HG03354 (cell line): ENCODE measurements around the gene IL32.
"Not testable (repeated sequence)": the region's sequence is repeated elsewhere in the genome, so short reads cannot be mapped to it uniquely, and the experiment has no call there.

Experiments
- ATAC-seq: cut with Tn5 transposase; IDR thresholded peaks from one replicate; pipeline ENCODE4 v1.9.1; 2021; ENCODE audit warnings: mild to moderate bottlenecking; ENCODE audit not compliant: unreplicated experiment, poor library complexity, severe bottlenecking

IL32 gene

DNA sequence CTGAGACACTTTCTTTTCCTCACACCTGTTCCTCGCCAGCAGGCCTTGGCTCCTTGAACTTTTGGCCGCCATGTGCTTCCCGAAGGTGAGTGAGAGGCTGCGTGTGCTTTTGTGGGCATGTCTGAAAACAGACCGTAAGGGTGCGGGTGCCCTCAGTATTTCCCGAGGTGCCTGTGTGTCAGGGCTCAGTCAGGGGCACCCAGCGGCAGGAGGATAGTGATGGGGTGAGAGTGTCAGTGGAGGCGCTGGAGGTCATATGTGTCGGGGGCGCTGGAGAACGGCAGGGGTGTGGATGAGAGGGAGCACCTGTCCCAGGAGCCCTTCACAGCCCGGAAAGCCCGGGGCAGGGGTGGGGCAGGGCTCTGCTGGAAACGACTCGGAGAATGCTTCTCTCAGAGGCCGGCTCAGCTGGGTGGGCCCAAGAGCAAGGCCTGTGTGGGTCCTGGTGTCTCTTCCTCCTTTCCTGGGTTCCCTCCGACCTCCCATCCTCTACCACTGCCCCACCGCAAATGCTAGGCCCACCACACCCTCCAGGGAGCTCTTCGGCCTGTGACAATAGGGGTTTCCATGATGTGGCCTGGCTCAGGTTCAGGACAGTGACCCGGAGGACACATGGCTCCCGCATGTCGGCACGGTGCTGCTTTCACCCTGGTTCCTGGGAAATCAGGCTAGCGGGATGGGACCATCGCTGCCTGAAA lies 451 bp downstream of the IL32 start:
- ATAC-seq, result no peak

DNA sequence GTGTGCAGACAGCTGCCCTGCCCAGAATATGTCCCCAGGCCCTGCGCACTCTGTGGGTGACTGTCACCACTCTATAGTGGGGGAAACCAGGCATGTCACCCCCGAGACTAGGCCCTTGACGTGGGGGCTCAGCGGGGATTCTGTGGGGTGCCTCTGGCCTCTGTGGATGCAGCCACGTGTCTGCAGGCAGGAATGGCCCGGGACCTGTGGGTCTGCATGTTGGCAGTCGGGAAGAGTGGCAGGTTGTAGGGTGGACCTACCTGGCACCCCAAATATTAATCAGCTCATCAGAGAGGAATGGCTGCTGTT lies 954 bp downstream of the IL32 start:
- ATAC-seq, result no peak

DNA sequence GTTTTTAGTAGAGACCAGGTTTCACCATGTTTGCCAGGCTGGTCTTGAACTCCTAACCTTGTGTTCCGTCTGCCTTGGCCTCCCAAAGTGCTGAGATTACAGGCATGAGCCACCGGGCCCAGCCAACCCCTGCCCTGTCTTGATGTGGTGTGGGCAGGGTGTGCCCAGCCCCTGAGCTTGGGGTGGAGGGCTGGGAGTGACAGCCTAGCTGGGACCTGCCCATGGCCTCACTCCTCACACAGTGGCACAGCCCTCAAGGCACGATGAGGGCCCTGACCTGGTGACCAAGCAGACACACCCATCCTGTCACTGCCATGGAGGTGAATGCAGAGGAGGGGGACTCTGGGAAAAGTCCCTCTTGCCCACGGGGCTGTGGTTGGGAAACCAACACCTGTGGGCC lies 3.0 kb downstream of the IL32 start:
- ATAC-seq, result no peak

DNA sequence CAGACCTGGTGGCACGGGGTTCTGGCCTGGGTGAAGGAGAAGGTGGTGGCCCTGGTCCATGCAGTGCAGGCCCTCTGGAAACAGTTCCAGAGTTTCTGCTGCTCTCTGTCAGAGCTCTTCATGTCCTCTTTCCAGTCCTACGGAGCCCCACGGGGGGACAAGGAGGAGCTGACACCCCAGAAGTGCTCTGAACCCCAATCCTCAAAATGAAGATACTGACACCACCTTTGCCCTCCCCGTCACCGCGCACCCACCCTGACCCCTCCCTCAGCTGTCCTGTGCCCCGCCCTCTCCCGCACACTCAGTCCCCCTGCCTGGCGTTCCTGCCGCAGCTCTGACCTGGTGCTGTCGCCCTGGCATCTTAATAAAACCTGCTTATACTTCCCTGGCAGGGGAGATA lies 3.7 kb downstream of the IL32 start:
- ATAC-seq, result not testable (repeated sequence)

DNA sequence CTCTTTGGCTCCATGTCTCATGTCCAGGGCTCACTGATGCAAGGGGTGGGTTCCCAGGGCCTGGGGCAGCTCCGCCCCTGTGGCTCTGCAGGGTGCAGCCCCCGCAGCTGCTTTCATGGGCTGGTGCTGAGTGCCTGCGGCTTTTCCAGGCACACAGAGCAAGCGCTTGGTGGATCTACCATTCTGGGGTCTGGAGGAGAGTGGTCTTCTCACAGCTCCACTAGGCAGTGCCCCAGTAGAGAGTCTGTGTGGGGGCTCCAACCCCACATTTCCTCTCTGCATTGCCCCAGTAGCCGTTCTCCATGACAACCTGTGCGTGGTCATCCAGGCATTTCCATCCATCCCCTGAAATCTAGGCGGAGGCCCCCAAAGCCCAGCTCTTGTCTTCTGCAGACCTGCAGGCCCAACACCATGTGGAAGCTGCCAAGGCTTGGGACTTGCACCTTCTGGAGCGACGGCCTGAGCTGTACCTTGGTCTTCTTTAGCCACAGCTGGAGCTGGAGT lies 5.2 kb downstream of the IL32 start:
- no peak for ATAC-seq

DNA sequence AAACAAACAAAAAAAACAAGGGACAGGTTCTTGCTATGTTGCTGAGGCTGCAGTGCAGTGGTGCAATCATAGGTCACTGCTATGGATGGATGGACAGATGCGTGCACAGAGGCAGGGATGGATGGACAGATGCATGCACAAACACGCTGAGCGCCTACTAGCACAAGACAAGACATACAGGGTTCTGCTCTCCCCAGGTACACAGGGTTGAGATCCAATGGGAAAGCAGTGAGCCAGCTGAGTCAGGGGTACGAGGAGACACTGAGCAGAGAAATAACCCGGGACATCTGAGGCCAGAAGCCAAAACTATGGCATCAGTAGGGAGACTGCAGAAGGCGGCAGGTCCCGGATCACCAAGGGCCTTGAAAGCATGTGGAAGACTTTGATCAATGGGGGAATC lies 6.2 kb downstream of the IL32 start:
- no peak for ATAC-seq

DNA sequence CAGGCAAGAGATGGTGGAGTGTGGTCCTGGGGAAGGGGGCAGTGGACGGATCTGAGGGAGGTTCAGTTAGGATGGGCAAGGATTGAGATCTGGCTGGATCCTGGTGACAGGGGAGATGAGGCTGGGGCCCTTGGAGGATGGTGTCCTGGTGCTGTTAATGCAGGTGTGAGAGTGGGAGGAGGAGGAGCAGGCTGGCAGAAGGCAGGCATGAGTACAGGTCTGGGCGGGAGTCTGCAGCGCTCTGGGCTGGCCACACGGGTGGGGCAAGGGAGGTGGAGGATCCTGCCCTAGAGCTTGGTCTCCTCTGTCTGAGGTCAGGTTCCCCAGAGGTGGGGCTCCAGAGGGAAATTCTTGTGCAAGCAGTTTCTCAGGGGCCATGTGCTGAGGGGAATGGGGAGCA lies 6.7 kb downstream of the IL32 start:
- ATAC-seq, result not testable (repeated sequence)

DNA sequence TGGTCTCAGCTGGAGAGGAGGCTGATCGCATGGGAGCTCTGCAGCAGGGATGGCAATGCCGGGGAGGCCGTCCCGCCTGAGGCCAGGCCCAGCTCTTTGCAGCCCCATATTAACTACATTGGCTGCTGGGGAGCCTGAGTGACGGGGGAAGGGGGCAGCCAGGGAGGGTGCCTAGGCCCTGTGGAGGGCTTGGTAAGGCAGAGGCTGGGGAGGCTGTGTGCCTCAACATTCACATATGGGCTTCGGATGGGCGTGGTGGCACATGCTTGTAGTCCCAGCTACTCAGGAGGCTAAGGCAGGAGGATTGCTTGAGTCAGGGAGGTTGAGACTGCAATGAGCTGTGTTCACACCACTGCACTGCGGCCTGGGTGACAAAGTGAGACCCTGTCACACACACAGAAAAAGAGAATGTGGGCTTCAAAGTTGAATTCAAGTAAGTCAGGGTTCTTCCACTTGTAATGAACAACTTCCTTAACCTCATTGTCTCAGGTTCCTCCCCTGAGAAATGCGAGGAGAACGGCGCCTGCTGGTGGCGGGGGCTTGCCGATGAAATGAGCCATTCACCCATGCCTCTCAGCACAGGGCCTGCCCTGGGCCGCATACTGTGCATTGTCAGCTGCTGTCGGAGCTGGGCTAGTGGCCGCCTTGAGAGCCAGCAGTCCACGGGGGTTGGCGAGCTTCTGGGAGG lies 7.3 kb downstream of the IL32 start:
- not testable (repeated sequence) for ATAC-seq

DNA sequence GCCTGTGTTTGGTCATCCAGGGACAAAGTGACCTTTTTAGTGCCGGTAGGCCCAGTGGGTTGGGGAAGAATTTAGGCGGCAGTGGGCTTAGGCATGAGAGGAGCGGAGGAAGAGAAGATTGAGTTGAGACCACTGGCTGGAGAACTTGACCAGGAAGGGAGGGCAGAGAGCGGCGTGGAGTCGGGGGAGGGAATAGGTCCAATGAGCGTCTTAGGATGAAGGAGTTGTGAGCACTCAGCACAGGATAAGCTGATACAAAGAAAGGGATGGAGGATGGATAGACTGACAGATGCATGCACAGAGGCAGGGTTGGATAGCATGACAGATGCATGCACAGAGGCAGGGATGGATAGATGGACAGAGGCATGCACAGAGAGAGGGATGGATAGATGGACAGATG lies 8.0 kb downstream of the IL32 start:
- ATAC-seq, result no peak

DNA sequence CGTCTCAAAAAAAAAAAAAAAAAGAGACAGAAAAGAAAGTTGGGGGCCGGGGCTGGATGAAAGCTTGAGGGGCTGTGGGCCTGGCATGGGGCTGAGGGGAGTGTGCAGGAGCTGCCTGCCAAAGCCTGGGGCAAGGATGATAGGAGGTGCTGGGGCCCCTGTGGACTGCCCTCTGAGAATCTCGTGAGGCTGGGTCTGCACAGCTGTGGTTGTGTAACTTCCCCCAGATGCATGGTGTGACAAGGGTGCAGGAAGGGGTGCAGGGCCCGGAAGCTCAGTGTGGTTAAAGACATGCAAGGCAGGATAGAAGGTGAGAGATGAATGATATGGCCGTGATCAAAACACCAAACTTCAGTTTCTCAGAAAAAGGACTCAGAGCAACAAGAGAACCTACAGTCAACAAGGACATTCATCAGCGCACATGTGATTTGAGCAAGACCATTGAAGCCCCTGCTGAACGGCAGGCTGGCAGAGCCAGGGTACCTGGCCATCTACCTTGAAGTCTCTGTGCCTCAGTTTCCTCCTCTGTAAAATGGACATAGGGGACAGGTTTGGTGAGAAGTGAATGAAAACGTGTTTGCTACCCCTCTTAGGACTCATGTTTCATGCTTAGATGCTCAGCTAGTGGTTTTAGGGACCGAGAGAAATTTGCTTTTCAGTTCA lies 9.6 kb downstream of the IL32 start:
- peak; percentile 80 for ATAC-seq

DNA sequence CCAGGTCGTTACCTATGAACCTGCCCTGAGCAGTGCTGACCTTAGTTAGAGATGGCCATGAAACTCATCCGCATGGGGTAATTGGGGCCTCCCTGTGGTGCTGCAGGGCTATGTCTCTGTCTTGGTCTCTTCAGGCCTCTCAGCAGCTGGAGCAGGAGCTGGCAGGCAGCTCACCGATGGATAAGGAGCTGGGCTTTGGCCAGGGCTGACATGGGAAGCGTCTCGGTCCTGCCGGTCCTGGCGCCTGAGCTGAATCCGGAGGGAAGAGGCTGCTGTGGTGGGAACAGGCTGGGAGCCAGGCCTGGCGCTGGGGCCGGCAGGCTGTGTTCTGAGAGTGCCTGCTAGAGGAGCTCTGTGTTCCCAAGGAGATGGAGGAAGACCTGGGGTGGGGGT lies 10.1 kb downstream of the IL32 start:
- no peak for ATAC-seq

DNA sequence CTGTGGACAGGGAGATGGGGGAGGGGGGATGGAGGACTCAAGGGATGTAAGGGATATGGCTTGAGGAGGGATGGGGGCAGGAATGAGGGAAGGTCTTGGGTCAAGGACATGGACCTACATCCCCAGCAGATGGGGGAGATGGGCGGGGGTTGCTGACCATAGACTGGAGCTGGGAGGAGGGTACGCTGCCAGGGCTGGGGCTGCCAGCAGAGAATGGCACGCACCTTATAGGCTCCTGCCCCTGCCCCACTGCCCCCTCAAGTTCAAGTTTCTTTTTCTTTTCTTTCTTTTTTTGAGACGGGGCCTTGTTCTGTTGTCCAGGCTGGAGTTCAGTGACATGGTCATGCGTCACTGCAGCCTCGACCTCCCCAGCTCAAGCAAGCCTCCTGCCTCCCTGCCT lies 10.5 kb downstream of the IL32 start:
- not testable (repeated sequence) for ATAC-seq

DNA sequence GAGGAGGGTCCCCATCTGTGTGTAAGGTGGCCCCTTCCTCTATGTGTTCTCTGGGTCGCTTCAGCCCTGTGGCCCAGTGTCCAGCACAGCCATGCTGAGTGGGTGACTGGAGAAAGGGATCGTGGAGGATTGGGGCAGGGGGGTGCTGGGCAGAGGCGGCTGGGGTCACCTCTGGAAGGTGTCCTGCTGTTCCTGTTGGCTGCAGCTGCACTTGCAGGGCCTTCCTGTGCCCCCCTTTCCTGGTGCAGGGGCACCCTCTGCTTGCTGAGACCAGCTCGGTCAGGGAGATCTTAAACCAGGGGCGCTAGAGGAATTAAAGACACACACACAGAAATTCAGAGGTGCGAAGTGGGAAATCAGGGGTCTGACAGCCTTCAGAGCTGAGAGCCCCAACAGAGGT lies 11.1 kb downstream of the IL32 start:
- ATAC-seq, result no peak

DNA sequence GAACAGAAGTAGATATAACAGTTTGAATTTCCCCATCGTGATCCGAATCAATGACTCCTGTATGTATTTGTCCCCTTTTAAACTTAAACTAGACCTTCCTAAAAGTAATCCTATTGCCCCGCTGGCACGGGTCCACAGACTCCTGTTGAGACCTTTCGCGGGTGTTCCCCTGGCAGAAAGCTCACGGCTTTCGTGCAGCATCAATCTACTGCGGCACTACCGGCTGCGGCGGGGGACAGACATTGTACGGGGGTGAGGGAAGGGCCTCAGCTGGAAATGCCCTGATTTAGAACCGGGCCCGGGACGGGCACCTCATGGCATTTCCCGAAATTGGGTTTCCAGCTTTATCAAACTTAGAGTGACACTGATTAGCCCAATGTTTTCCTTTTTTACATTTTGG lies 14.6 kb downstream of the IL32 start:
- no peak for ATAC-seq

DNA sequence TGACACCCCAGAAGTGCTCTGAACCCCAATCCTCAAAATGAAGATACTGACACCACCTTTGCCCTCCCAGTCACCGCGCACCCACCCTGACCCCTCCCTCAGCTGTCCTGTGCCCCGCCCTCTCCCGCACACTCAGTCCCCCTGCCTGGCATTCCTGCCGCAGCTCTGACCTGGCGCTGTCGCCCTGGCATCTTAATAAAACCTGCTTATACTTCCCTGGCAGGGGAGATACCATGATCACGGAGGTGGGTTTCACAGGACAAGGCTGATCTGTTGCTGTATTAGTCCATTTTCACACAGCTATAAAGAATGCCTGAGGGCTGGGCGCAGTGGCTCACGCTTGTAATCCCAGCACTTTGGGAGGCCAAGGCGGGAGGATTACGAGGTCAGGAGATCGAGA lies 16.5 kb downstream of the IL32 start:
- ATAC-seq, result not testable (repeated sequence)

DNA sequence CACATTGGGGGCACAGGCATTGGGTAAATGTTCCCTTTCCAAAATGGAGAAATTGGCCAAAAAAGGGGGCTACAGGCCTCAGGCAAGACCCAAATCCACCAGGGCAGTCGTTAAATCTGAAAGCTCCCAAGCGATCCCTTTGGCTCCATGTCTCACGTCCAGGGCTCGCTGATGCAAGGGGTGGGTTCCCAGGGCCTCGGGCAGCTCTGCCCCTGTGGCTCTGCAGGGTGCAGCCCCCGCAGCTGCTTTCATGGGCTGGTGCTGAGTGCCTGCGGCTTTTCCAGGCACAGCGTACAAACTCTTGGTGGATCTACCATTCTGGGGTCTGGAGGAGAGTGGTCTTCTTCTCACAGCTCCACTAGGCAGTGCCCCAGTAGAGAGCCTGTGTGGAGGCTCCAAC lies 18.0 kb downstream of the IL32 start:
- not testable (repeated sequence) for ATAC-seq

DNA sequence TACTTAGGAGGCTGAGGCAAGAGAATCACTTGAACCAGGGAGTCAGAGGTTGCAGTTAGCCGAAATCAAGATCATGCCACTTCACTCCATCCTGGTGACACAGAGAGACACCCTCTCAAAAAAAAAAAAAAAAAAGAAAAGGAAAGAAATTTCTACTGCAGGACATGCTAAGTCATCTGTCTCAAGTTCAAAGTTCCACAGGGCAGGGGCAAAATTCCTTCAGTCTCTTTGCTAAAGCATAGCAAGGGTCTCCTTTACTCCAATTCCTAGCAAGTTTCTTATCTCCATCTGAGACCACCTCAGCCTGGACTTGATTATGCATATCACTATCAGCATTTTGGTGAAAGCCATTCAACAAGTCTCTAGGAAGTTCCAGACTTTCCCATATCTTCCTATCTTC lies 19.1 kb downstream of the IL32 start:
- no peak for ATAC-seq

DNA sequence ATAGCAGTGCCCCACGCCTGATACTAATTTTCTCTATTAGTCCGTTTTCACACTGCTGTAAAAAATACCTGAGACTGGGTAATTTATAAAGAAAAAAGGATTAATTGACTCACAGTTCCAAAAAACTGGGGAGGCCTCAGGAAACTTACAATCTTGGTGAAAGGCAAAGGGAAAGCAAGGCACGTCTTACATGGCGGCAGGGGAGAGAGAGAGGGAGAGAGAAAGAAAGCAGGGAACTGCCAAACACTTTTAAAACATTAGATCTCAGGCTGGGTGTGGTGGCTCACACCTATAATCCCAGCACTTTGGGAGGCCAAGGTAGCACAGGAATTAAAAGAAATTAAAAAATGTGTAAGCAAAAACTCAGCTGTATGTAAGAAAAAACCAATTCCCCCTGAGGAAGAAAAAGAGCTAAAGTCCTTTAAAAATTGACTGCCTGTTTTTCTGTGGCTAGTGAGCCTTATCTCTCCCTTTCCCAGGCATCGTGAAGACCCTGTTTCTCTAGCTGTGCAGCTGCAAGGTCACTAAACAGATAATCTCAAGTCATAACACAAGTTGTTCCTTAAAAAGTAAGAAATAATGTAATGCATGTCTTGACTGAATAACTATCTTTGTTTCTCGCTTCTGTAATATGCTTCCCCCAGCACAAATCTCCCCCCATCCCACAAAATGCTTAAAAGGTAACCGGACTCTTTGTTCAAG lies 19.7 kb downstream of the IL32 start:
- ATAC-seq, result no peak

DNA sequence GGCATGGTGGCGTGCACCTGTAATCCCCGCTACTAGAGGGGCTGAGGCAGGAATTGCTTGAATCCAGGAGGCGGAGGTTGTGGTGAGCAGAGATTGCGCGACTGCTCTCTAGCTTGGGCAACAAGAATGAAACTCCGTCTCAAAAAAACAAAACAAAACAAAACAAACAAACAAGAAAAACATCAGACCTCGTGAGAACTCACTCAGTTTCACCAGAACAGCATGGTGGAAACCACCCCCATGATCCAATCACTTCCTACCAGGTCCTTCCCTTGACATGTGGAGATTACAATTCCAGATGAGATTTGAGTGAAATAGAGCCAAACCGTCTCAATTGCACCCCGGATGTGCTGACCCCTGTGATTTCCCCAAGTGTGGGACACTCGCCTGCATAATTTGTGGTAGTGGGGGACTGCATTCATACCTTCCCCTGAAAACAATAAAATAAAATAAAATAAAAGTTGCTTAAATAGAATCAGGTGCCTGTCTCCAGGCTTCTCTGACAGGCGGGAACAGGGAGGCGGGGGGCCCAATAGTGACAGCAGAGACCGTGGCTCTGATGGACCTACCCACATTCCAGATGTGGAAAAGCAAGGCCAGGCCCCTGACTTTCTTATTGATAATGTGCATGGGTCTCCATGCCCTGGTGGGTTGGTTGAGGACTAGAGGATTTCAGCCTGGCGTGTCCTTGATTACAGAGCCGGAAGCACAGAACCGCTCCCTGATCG lies 20.6 kb downstream of the IL32 start:
- ATAC-seq, result no peak
